Measurements from ENCODE around the gene ABCE1. TPM values are rescaled to one million over a fixed set of nuclear protein-coding genes. Genes with fewer than 3 reads are reported as not detected.

Gene ABCE1
- total and polyA plus RNA-seq, 2 donors (not counting 1 experiment from before 2014, with no cell fraction given): 31.3 to 46.2 TPM

DNA sequence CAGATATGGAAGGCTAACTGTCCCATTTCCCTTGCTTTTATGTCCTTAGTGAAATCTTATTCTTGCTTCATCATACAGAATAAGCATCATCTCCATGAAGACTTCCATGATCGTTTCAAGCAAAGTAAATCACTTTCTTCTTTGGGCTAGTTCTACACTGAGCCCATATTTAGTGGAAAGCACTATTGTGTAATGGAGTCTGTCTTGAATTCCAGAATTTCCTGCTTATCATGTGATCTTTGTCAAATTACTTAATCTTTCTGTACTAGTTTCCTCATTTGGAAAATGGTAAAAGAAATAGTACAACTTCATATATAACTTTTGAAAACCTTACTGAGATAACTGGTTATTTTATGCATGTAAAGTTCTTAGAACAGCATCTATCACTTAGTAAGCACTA, 7.7 kb upstream of the ABCE1 start:
- Histone ChIP-seq H3K4me1 (ENCODE audit: control insufficient read depth in 2 of 2, insufficient read depth in 2 of 2, low read length in 2 of 2) (peaks cover 4 to 5% of the 10 kb centered on the region in 2 donors), H3K27me3 (replicated peaks in 1 of 4; ENCODE audit: control extremely low read depth in 1 of 4, control insufficient read depth in 3 of 4, insufficient read depth in 4 of 4, low read length in 3 of 4) (no peaks in the 10 kb centered on the region), H3K27ac (ENCODE audit: low read length in 2 of 2) (no peak overlapping the region), H3K4me2 (replicated peaks; ENCODE audit: low read depth, low read length, poor library complexity, severe bottlenecking) (no peak overlapping the region), H3K36me3 (replicated peaks in 1 of 2; ENCODE audit: control extremely low read depth in 1 of 2, control insufficient read depth in 1 of 2, extremely low read depth in 1 of 2, insufficient read depth in 2 of 2, low read length in 1 of 2) (peaks cover 0 to 40% of the 10 kb centered on the region in 2 experiments), H3K9ac (ENCODE audit: low read length) (no peak overlapping the region), H2AFZ (ENCODE audit: insufficient read depth, low read depth, low read length, poor library complexity, severe bottlenecking) (no peak overlapping the region), H4K20me1 (ENCODE audit: control insufficient read depth, insufficient read depth, low read length, poor library complexity, severe bottlenecking) (peaks cover 13% of the 10 kb centered on the region), H3K4me3 (ENCODE audit: control extremely low read depth in 1 of 5, extremely low read depth in 1 of 5, insufficient read depth in 1 of 5, low read depth in 2 of 5, low read length in 4 of 5) (no peak overlapping the region), H3K79me2 (ENCODE audit: control insufficient read depth, insufficient read depth, low read length) (peaks cover 65% of the 10 kb centered on the region), H3K9me3 (ENCODE audit: control extremely low read depth in 1 of 3, control insufficient read depth in 2 of 3, insufficient read depth in 1 of 3, low read length in 2 of 3) (peaks cover 0 to 7% (median 2%) of the 10 kb centered on the region in 3 donors)
- no peak for DNase-seq
- H3K4me3 Mint-ChIP-seq: no peak overlapping the region
- no peak for ATAC-seq (ENCODE audit: low read depth)
- H3K9me3 Mint-ChIP-seq (ENCODE audit: insufficient read depth): peaks cover 2% of the 10 kb centered on the region
- WGBS (ENCODE audit: insufficient coverage): no CpG with 5 or more reads among the region's 1 CpG
- H3K4me1 Mint-ChIP-seq: peaks cover 18% of the 10 kb centered on the region
- POLR2A ChIA-PET: no interaction called here
- H3K27me3 Mint-ChIP-seq: no peaks in the 10 kb centered on the region
- CTCF ChIA-PET: no interaction called here
- TF ChIP-seq EZH2 (IDR thresholded peaks at IDR 0.05; ENCODE audit: borderline replicate concordance, insufficient read depth, low read depth, low read length, poor library complexity, severe bottlenecking): no peak
- intact Hi-C loops (cut with micrococcal nuclease): loop anchor here (10.0 kb wide), 1 partner anchor 954 kb away; no protein-coding TSS in a partner anchor
- H3K27ac Mint-ChIP-seq: no peak overlapping the region

DNA sequence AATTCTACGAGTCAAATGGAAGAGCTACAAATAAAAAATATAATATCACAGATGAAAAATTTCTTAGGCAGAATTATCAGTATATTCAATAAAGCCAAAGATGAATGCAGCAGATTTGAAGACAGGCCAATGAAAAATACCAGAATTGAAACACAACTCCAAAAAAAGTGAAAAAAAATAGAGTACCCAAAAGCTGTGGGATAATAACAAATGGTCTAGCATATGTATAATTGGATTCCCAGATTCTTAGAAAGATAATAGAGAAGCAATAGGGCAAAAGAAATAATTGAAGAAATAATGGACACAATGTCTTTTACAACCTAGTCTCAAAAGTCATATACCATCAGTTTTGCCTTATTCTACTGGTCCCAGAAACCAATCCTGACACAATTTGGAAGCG, 4.5 kb upstream of the ABCE1 start:
- Histone ChIP-seq H3K36me3 (replicated peaks in 1 of 2; ENCODE audit: control extremely low read depth in 1 of 2, control insufficient read depth in 1 of 2, extremely low read depth in 1 of 2, insufficient read depth in 2 of 2, low read length in 1 of 2) (peaks cover 0 to 42% of the 10 kb centered on the region in 2 experiments), H3K27ac (ENCODE audit: low read length in 2 of 2) (no peak overlapping the region), H3K27me3 (replicated peaks in 1 of 4; ENCODE audit: control extremely low read depth in 1 of 4, control insufficient read depth in 3 of 4, insufficient read depth in 4 of 4, low read length in 3 of 4) (no peaks in the 10 kb centered on the region), H2AFZ (ENCODE audit: insufficient read depth, low read depth, low read length, poor library complexity, severe bottlenecking) (no peak overlapping the region), H4K20me1 (ENCODE audit: control insufficient read depth, insufficient read depth, low read length, poor library complexity, severe bottlenecking) (peaks cover 13% of the 10 kb centered on the region), H3K9ac (ENCODE audit: low read length) (no peak overlapping the region), H3K4me3 (ENCODE audit: control extremely low read depth in 1 of 5, extremely low read depth in 1 of 5, insufficient read depth in 1 of 5, low read depth in 2 of 5, low read length in 4 of 5) (no peak overlapping the region), H3K79me2 (ENCODE audit: control insufficient read depth, insufficient read depth, low read length) (peaks cover 75% of the 10 kb centered on the region), H3K9me3 (ENCODE audit: control extremely low read depth in 1 of 3, control insufficient read depth in 2 of 3, insufficient read depth in 1 of 3, low read length in 2 of 3) (peaks cover 0 to 7% (median 2%) of the 10 kb centered on the region in 3 donors), H3K4me1 (ENCODE audit: control insufficient read depth in 2 of 2, insufficient read depth in 2 of 2, low read length in 2 of 2) (peaks cover 14 to 15% of the 10 kb centered on the region in 2 donors), H3K4me2 (replicated peaks; ENCODE audit: low read depth, low read length, poor library complexity, severe bottlenecking) (no peak overlapping the region)
- Mint-ChIP-seq H3K27ac (no peak overlapping the region), H3K27me3 (no peaks in the 10 kb centered on the region), H3K4me3 (no peak overlapping the region), H3K4me1 (peaks cover 27% of the 10 kb centered on the region), H3K9me3 (ENCODE audit: insufficient read depth) (peaks cover 2% of the 10 kb centered on the region)
- POLR2A ChIA-PET: no interaction called here
- DNase-seq (no peak), ATAC-seq (ENCODE audit: low read depth) (no peak)
- intact Hi-C loops (cut with micrococcal nuclease): loop anchor here (10.0 kb wide), 1 partner anchor 951 kb away; no protein-coding TSS in a partner anchor
- WGBS (ENCODE audit: insufficient coverage): no CpG with 5 or more reads among the region's 2 CpGs
- CTCF ChIA-PET: no interaction called here
- no peak for TF ChIP-seq EZH2 (IDR thresholded peaks at IDR 0.05; ENCODE audit: borderline replicate concordance, insufficient read depth, low read depth, low read length, poor library complexity, severe bottlenecking)
- TF ChIP-seq, protein P1, sequence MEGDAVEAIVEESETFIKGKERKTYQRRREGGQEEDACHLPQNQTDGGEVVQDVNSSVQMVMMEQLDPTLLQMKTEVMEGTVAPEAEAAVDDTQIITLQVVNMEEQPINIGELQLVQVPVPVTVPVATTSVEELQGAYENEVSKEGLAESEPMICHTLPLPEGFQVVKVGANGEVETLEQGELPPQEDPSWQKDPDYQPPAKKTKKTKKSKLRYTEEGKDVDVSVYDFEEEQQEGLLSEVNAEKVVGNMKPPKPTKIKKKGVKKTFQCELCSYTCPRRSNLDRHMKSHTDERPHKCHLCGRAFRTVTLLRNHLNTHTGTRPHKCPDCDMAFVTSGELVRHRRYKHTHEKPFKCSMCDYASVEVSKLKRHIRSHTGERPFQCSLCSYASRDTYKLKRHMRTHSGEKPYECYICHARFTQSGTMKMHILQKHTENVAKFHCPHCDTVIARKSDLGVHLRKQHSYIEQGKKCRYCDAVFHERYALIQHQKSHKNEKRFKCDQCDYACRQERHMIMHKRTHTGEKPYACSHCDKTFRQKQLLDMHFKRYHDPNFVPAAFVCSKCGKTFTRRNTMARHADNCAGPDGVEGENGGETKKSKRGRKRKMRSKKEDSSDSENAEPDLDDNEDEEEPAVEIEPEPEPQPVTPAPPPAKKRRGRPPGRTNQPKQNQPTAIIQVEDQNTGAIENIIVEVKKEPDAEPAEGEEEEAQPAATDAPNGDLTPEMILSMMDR (IDR thresholded peaks at IDR 0.05): no peak

All from B cell (primary cell).